ENCODE results near the gene PAFAH1B2.

PAFAH1B2 gene

GRCh38 chr11:117188620-117189081 is 44.6 kb downstream of the PAFAH1B2 start:
- no peak for DNase-seq (ENCODE audit: low read depth)

- DNase-seq (ENCODE audit: low read depth), result no peak
Measured at GRCh38 chr11:117189191-117189940, 45.3 kb downstream of the PAFAH1B2 start.

GRCh38 chr11:117189941-117190544 is 46.0 kb downstream of the PAFAH1B2 start:
- no peak for DNase-seq (ENCODE audit: low read depth)

- DNase-seq (ENCODE audit: low read depth), result no peak
Measured at GRCh38 chr11:117191680-117192400, 47.8 kb downstream of the PAFAH1B2 start.

- DNase-seq (ENCODE audit: low read depth), result no peak
Measured at GRCh38 chr11:117192401-117192875, 48.4 kb downstream of the PAFAH1B2 start.

GRCh38 chr11:117193130-117194020 is 49.3 kb downstream of the PAFAH1B2 start:
- no peak for DNase-seq (ENCODE audit: low read depth)

GRCh38 chr11:117194267-117194666 is 50.2 kb downstream of the PAFAH1B2 start:
- no peak for DNase-seq (ENCODE audit: low read depth)

GRCh38 chr11:117195258-117195657 is 51.2 kb downstream of the PAFAH1B2 start:
- no peak for DNase-seq (ENCODE audit: low read depth)

- DNase-seq (ENCODE audit: low read depth), result no peak
Measured at GRCh38 chr11:117195761-117196160, 51.7 kb downstream of the PAFAH1B2 start.

GRCh38 chr11:117197006-117197405 is 52.9 kb downstream of the PAFAH1B2 start:
- no peak for DNase-seq (ENCODE audit: low read depth)

- DNase-seq (ENCODE audit: low read depth), result peak; percentile 48
Measured at GRCh38 chr11:117197516-117198456, 53.7 kb downstream of the PAFAH1B2 start.

- no peak for DNase-seq (ENCODE audit: low read depth)
Measured at GRCh38 chr11:117198613-117199012, 54.5 kb downstream of the PAFAH1B2 start.

GRCh38 chr11:117199053-117199915 is 55.2 kb downstream of the PAFAH1B2 start, which contains the start of gene TAGLN:
TAGLN (plus strand) TSS chr11:117199370; CDS start chr11:117203014, 3,644 bp downstream.
- DNase-seq (ENCODE audit: low read depth), result peak; percentile 99

GRCh38 chr11:117199916-117200812 is 56.1 kb downstream of the PAFAH1B2 start:
- DNase-seq (ENCODE audit: low read depth), result peak; percentile 60

GRCh38 chr11:117200813-117201657 is 56.9 kb downstream of the PAFAH1B2 start:
- peak; percentile 25 for DNase-seq (ENCODE audit: low read depth)

GRCh38 chr11:117201658-117202305 is 57.7 kb downstream of the PAFAH1B2 start:
- DNase-seq (ENCODE audit: low read depth), result peak; percentile 18

All from EH (cell line).